Measurements from ENCODE around the gene ZDHHC7. TPM values are rescaled to one million over a fixed set of nuclear protein-coding genes. Genes with fewer than 3 reads are reported as not detected.

The ZDHHC7 gene
- total RNA-seq, 1 experiment from 2014 or later: 39.9 TPM

- TF ChIP-seq ZBTB33 (IDR thresholded peaks at IDR 0.05; ENCODE audit: extremely low read depth, insufficient replicate concordance, low read length) (no peak), JUND (IDR thresholded peaks at IDR 0.05) (no peak), POLR2A (IDR thresholded peaks at IDR 0.05; ENCODE audit: borderline replicate concordance, extremely low read depth, insufficient read depth, insufficient read length) (no peak), EGR1 (IDR thresholded peaks at IDR 0.05; ENCODE audit: low read depth) (no peak), YY1 (IDR thresholded peaks at IDR 0.05; ENCODE audit: extremely low read depth, insufficient replicate concordance, low read depth, low read length) (no peak), CTCF (IDR thresholded peaks at IDR 0.05 in 2 of 3, conservative IDR thresholded peaks at IDR 0.05 in 1 of 3; ENCODE audit: borderline replicate concordance in 1 of 3, insufficient read depth in 1 of 3, low read depth in 2 of 3, low read length in 2 of 3) (no peak), ZFX (IDR thresholded peaks at IDR 0.05) (no peak)
Measured at GRCh38 chr16:85045641-85046471, 34.5 kb upstream of the ZDHHC7 start (continued).

- H3K9me3 ChIP-seq (ENCODE audit: control insufficient read depth in 1 of 2, insufficient read depth in 1 of 2, low read depth in 1 of 2, low read length in 2 of 2): no peaks in the 10 kb centered on the region
- CTCF ChIA-PET: interaction anchor here (1.0 kb wide), 1 partner anchor 12 kb away, joined by 3 read pairs; no protein-coding TSS in a partner anchor
- no peak for ATAC-seq
Measured at GRCh38 chr16:85045077-85045476, 33.7 kb upstream of the ZDHHC7 start.

More at GRCh38 chr16:85045077-85045476, 33.7 kb upstream of the ZDHHC7 start:
- H3K27ac ChIP-seq (ENCODE audit: low read depth, low read length): no peak overlapping the region
- no peaks in the 10 kb centered on the region; the same call in 1 of the 2 replicates for H3K27me3 ChIP-seq (ENCODE audit: insufficient read depth, low read length)
- no peak overlapping the region for H3K4me3 ChIP-seq (replicated peaks in 1 of 2; ENCODE audit: low read depth in 1 of 2, low read length in 2 of 2)
- no TSS peak for BruUV-seq (replicated peaks)
- H3K9ac ChIP-seq (ENCODE audit: low read length): no peak overlapping the region
- TF ChIP-seq REST (IDR thresholded peaks at IDR 0.05; ENCODE audit: low read depth) (no peak), TCF7L2 (IDR thresholded peaks at IDR 0.05; ENCODE audit: borderline replicate concordance, extremely low read depth, insufficient read depth, insufficient read length) (no peak), CBX3 (IDR thresholded peaks at IDR 0.05; ENCODE audit: low read depth) (no peak), ZNF274 (IDR thresholded peaks at IDR 0.05; ENCODE audit: low read depth, low read length) (no peak), SIN3A (IDR thresholded peaks at IDR 0.05; ENCODE audit: low read depth) (no peak), JUND (IDR thresholded peaks at IDR 0.05) (no peak), EZH2 (IDR thresholded peaks at IDR 0.05) (no peak), EGR1 (IDR thresholded peaks at IDR 0.05; ENCODE audit: low read depth) (no peak), ATF3 (IDR thresholded peaks at IDR 0.05) (no peak), ELF1 (IDR thresholded peaks at IDR 0.05; ENCODE audit: borderline replicate concordance, low read depth) (no peak), SP1 (IDR thresholded peaks at IDR 0.05; ENCODE audit: low read depth) (no peak)
- H3K9me2 ChIP-seq (ENCODE audit: insufficient read depth): no peaks in the 10 kb centered on the region
- H2AFZ ChIP-seq (ENCODE audit: low read depth, low read length, poor library complexity, severe bottlenecking): no peak overlapping the region
- H3K4me2 ChIP-seq (ENCODE audit: low read length): no peak overlapping the region
- no peaks in the 10 kb centered on the region for H3K36me3 ChIP-seq (ENCODE audit: control insufficient read depth in 1 of 2, insufficient read depth in 2 of 2, low read length in 2 of 2)
- ChIA-PET RAD21 (ENCODE audit: low non-redundant PET in 1 of 2, low total read pairs in 2 of 2, uncharacterized antibody in 2 of 2, unreplicated experiment in 2 of 2) (no interaction called here), POLR2A (interaction anchor here (0.9 kb wide), 1 partner anchor 8 kb away, joined by 3 read pairs; no protein-coding TSS in a partner anchor)
- DNase-seq (ENCODE audit: low read depth, low spot score): no peak
- H3K79me2 ChIP-seq (ENCODE audit: insufficient read depth, low read length): no peaks in the 10 kb centered on the region
- no peaks in the 10 kb centered on the region for H3K4me1 ChIP-seq (ENCODE audit: control insufficient read depth in 1 of 2, insufficient read depth in 2 of 2, low read length in 2 of 2)
- intact Hi-C loops (cut with micrococcal nuclease): no loop called here
- H4K20me1 ChIP-seq (ENCODE audit: insufficient read depth): no peaks in the 10 kb centered on the region
